GM23248 (cell line): ENCODE results near the gene ATP11C. TPM values are rescaled to one million over a fixed set of nuclear protein-coding genes. Genes with fewer than 3 reads are reported as not detected.

Experiments
- DNase-seq: peaks from one replicate; pipeline ENCODE4 v3.0.0-alpha.2; 2015
- H2AFZ ChIP-seq: fragments of 200-600 bp; sonication (generic); 2 replicates; pipeline ENCODE4 v1.6.1; 2016; ENCODE audit warnings: antibody characterized with exemption
- H3F3A ChIP-seq: fragments of 200-600 bp; sonication (generic); 2 replicates; pipeline ENCODE4 v1.6.1; 2016; ENCODE audit warnings: mild to moderate bottlenecking, antibody characterized with exemption, mixed run types; ENCODE audit not compliant: insufficient read depth
- H3K27ac ChIP-seq: fragments of 200-600 bp; sonication (generic); 2 replicates; pipeline ENCODE4 v1.5.1; 2016; ENCODE audit warnings: mild to moderate bottlenecking
- H3K27me3 ChIP-seq: fragments of 200-600 bp; sonication (generic); replicated peaks from 2 replicates; pipeline ENCODE4 v1.6.1; 2016; ENCODE audit warnings: mild to moderate bottlenecking; ENCODE audit not compliant: insufficient read depth
- H3K36me3 ChIP-seq: fragments of 200-600 bp; sonication (generic); 2 replicates; pipeline ENCODE4 v1.6.1; 2016; ENCODE audit warnings: low read depth, mild to moderate bottlenecking
- H3K4me1 ChIP-seq: fragments of 200-600 bp; sonication (generic); 2 replicates; pipeline ENCODE4 v1.6.1; 2016; ENCODE audit warnings: mild to moderate bottlenecking; ENCODE audit not compliant: insufficient read depth
- H3K4me2 ChIP-seq: fragments of 200-600 bp; sonication (generic); one replicate; pipeline ENCODE4 v1.6.1; 2016; ENCODE audit warnings: mild to moderate bottlenecking; ENCODE audit not compliant: unreplicated experiment
- H3K4me3 ChIP-seq: fragments of 200-600 bp; sonication (generic); 2 replicates; pipeline ENCODE4 v1.5.1; 2016; ENCODE audit warnings: mild to moderate bottlenecking
- H3K79me2 ChIP-seq: fragments of 200-600 bp; sonication (generic); 2 replicates; pipeline ENCODE4 v1.6.1; 2016; ENCODE audit warnings: mild to moderate bottlenecking; ENCODE audit not compliant: insufficient read depth
- H3K9ac ChIP-seq: fragments of 200-600 bp; sonication (generic); 2 replicates; pipeline ENCODE4 v1.6.1; 2016; ENCODE audit warnings: mild to moderate bottlenecking
- H3K9me2 ChIP-seq: fragments of 200-600 bp; sonication (generic); 2 replicates; pipeline ENCODE4 v1.6.1; 2016; ENCODE audit warnings: mixed run types, mild to moderate bottlenecking, moderate library complexity; ENCODE audit not compliant: insufficient read depth
- H3K9me3 ChIP-seq: fragments of 200-600 bp; sonication (generic); one replicate; pipeline ENCODE4 v1.6.1; 2017; ENCODE audit warnings: low read depth
- H4K20me1 ChIP-seq: fragments of 200-600 bp; sonication (generic); 2 replicates; pipeline ENCODE4 v1.6.0; 2016; ENCODE audit not compliant: insufficient read depth
- EZH2 ChIP-seq: fragments of 200-600 bp; sonication (generic); IDR thresholded peaks from 2 replicates; pipeline ENCODE4 v1.6.1; 2018; ENCODE audit warnings: antibody characterized with exemption, mild to moderate bottlenecking; ENCODE audit not compliant: insufficient read depth, poor library complexity, severe bottlenecking
- EZH2phosphoT487 ChIP-seq: fragments of 200-600 bp; sonication (generic); IDR thresholded peaks from 2 replicates; pipeline ENCODE4 v1.6.1; 2018; ENCODE audit warnings: antibody characterized with exemption, moderate library complexity, mild to moderate bottlenecking, low read depth; ENCODE audit not compliant: insufficient read depth
- whole genome bisulfite sequencing, 2 experiments: methylation state at CpG; one replicate each; pipeline ENCODE4 v1.1.6; 2015 to 2017; ENCODE audit warnings: low lambda C conversion rate in 2 of 2, low coverage in 1 of 2; ENCODE audit errors: missing lambda C conversion rate in 2 of 2; 5-methylcytosine and 5-hydroxymethylcytosine counted together
- in situ Hi-C: fragments of 300-500 bp; cut with MboI; formaldehyde crosslinking; loops from 2 replicates; pipeline ENCODE4 v1.15.0; 2020
- polyA plus RNA-seq: library from polyadenylated mRNA; unstranded; fragments of >200 nt; fragmentation: Nextera tagmentation; extraction: Ambion mirVana; gene quantifications from 2 replicates; pipeline ENCODE4 v1.2.1, GENCODE V29; 2016
- total RNA-seq: library from RNA; depleted of rRNA; stranded (reverse); fragments of >200 nt; shearing (Covaris generic); gene quantifications from 2 replicates; pipeline ENCODE4 v1.2.3, GENCODE V29; 2014

Gene ATP11C
- total and polyA plus RNA-seq, 2 experiments from 2014 or later: 8.5 to 26.2 TPM

GRCh38 chrX:139801397-139801813 is 131.4 kb downstream of the ATP11C start:
- Histone ChIP-seq H3K4me1 (no peaks in the 10 kb centered on the region), H3K4me3 (no peak overlapping the region), H2AFZ (no peak overlapping the region), H3K9ac (no peak overlapping the region), H3K4me2 (no peak overlapping the region), H4K20me1 (no peaks in the 10 kb centered on the region), H3F3A (no peaks in the 10 kb centered on the region), H3K9me2 (no peaks in the 10 kb centered on the region), H3K79me2 (no peaks in the 10 kb centered on the region), H3K27me3 (no peaks in the 10 kb centered on the region), H3K36me3 (no peaks in the 10 kb centered on the region), H3K27ac (no peak overlapping the region), H3K9me3 (no peaks in the 10 kb centered on the region)
- 93 to 97% methylated on average over 3 of the region's 3 CpGs for WGBS, 2 experiments
- in situ Hi-C loops: no loop called here
- TF ChIP-seq EZH2: no peak
- TF ChIP-seq EZH2phosphoT487: no peak
- no peak for DNase-seq

GRCh38 chrX:139798701-139799100 is 134.2 kb downstream of the ATP11C start:
- in situ Hi-C loops: no loop called here
- Histone ChIP-seq H3K36me3 (no peaks in the 10 kb centered on the region), H3K9me2 (no peaks in the 10 kb centered on the region), H3K4me3 (no peak overlapping the region), H4K20me1 (no peaks in the 10 kb centered on the region), H3K4me1 (no peaks in the 10 kb centered on the region), H3K79me2 (no peaks in the 10 kb centered on the region), H3K9me3 (no peaks in the 10 kb centered on the region), H3K9ac (no peak overlapping the region), H3F3A (no peaks in the 10 kb centered on the region), H3K27ac (no peak overlapping the region), H3K4me2 (no peak overlapping the region), H2AFZ (no peak overlapping the region), H3K27me3 (no peaks in the 10 kb centered on the region)
- DNase-seq: no peak
- 94 to 96% methylated on average over 3 to 4 of the region's 4 CpGs for whole genome bisulfite sequencing, 2 experiments
- TF ChIP-seq EZH2phosphoT487 (no peak), EZH2 (no peak)

GRCh38 chrX:139795196-139795595 is 137.7 kb downstream of the ATP11C start:
- Histone ChIP-seq H3K27ac (no peak overlapping the region), H3K4me3 (no peak overlapping the region), H3K9ac (no peak overlapping the region), H3K4me2 (no peak overlapping the region), H3K9me3 (no peaks in the 10 kb centered on the region), H3K27me3 (no peaks in the 10 kb centered on the region), H2AFZ (no peak overlapping the region), H3K79me2 (no peaks in the 10 kb centered on the region), H4K20me1 (no peaks in the 10 kb centered on the region), H3K36me3 (no peaks in the 10 kb centered on the region), H3K9me2 (no peaks in the 10 kb centered on the region), H3F3A (no peaks in the 10 kb centered on the region), H3K4me1 (no peaks in the 10 kb centered on the region)
- WGBS, 2 experiments: 90 to 100% methylated on average over 1 of the region's 1 CpG
- TF ChIP-seq EZH2phosphoT487: no peak
- no peak for TF ChIP-seq EZH2
- in situ Hi-C loops: no loop called here
- no peak for DNase-seq

GRCh38 chrX:139787601-139788000 is 145.3 kb downstream of the ATP11C start:
- in situ Hi-C loops: no loop called here
- Histone ChIP-seq H3F3A (no peaks in the 10 kb centered on the region), H3K27me3 (no peaks in the 10 kb centered on the region), H3K79me2 (no peaks in the 10 kb centered on the region), H3K4me1 (no peaks in the 10 kb centered on the region), H3K9ac (no peak overlapping the region), H3K36me3 (no peaks in the 10 kb centered on the region), H3K4me3 (no peak overlapping the region), H3K9me3 (no peaks in the 10 kb centered on the region), H3K9me2 (no peaks in the 10 kb centered on the region), H2AFZ (no peak overlapping the region), H4K20me1 (no peaks in the 10 kb centered on the region), H3K27ac (no peak overlapping the region), H3K4me2 (no peak overlapping the region)
- 96 to 97% methylated on average over 2 of the region's 2 CpGs for WGBS, 2 experiments
- TF ChIP-seq EZH2: no peak
- TF ChIP-seq EZH2phosphoT487: no peak
- no peak for DNase-seq

- no peak for DNase-seq
- Histone ChIP-seq H3K27me3 (no peaks in the 10 kb centered on the region), H3K79me2 (no peaks in the 10 kb centered on the region), H3K9me3 (no peaks in the 10 kb centered on the region), H3K36me3 (no peaks in the 10 kb centered on the region), H3K4me3 (no peak overlapping the region), H4K20me1 (no peaks in the 10 kb centered on the region), H3F3A (no peaks in the 10 kb centered on the region), H3K4me1 (no peaks in the 10 kb centered on the region), H3K4me2 (no peak overlapping the region), H3K27ac (no peak overlapping the region), H3K9ac (no peak overlapping the region), H2AFZ (no peak overlapping the region), H3K9me2 (no peaks in the 10 kb centered on the region)
- in situ Hi-C loops: no loop called here
- no peak for TF ChIP-seq EZH2phosphoT487
- 100% methylated on average over 1 of the region's 1 CpG for WGBS, 2 experiments
Observed at GRCh38 chrX:139784807-139785206, 148.0 kb downstream of the ATP11C start.
